ENCODE results near the gene ATP6V0D1. TPM values are rescaled to one million over a fixed set of nuclear protein-coding genes. Genes with fewer than 3 reads are reported as not detected.

Gene ATP6V0D1
- total RNA-seq, 3 donors from 2014 or later (not counting 1 experiment from before 2014, with no cell fraction given) = 76.0 to 84.9 (median 83.3) TPM

DNA sequence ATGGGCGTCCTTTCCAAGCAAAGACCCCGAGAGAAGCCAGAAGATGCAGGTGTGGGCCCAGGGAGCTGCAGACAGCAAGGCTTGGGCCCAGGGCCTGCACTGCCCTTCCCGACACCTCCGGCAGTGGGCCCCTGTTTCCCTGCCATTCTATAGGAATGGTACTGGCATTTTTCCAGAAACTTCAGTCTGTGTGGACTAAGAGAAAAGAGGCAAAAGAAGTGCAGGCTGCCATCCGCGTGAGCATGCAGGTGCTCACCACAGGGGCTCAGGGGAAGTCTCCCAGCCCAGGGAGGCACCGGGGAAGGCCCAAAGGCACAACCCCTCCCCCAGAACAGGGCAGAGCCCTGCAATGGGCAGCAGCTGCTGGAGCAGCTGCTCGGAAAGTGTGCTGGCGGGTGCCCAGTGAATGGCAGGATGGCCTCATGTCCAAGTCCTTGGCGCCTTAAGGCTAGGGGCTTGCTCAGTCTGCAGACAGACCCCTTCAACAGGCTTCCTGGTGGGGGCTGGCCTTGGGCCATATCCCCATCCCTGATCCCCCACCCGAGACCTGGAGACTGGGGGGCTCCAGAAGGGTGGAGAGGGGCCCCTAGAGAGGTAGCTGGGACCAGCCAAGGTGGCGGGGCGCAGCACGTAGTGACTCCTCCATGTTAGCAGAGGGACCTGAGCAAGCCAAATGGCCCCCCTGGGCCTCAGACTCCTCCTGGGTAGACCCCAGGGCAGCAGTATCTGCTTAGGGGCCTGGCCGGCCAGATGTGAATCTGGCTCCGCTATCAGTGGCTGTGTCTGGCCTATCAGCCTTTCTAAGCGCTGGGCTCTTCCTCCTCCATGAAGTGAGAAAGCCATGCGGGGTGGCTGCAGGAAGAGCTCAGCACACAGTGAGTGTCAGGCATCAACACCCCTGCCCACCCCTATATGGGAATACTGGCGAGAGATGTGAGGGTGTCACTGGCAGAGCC, 80.9 kb downstream of the ATP6V0D1 start:
- Histone ChIP-seq H3K27ac (ENCODE audit: low read length) (no peak overlapping the region), H3K36me3 (ENCODE audit: control insufficient read depth, insufficient read depth, low read length) (no peaks in the 10 kb centered on the region), H3K9me3 (ENCODE audit: control insufficient read depth, insufficient read depth, low read length) (no peaks in the 10 kb centered on the region), H3K4me1 (ENCODE audit: control insufficient read depth, insufficient read depth, low read length) (peaks cover 14% of the 10 kb centered on the region), H3K27me3 (ENCODE audit: control insufficient read depth, insufficient read depth, low read length) (peaks cover 8% of the 10 kb centered on the region), H3K4me3 (ENCODE audit: low read length) (no peak overlapping the region)
- Mint-ChIP-seq H3K27me3 (ENCODE audit: low read depth in 2 of 2) (peaks cover 0 to 14% of the 10 kb centered on the region in 2 donors), H3K27ac (no peak overlapping the region), H3K9me3 (no peaks in the 10 kb centered on the region), H3K4me3 (no peak overlapping the region), H3K4me1 (peaks cover 0 to 9% of the 10 kb centered on the region in 2 donors), H3K36me3 (no peaks in the 10 kb centered on the region)
- TF ChIP-seq, protein P1, sequence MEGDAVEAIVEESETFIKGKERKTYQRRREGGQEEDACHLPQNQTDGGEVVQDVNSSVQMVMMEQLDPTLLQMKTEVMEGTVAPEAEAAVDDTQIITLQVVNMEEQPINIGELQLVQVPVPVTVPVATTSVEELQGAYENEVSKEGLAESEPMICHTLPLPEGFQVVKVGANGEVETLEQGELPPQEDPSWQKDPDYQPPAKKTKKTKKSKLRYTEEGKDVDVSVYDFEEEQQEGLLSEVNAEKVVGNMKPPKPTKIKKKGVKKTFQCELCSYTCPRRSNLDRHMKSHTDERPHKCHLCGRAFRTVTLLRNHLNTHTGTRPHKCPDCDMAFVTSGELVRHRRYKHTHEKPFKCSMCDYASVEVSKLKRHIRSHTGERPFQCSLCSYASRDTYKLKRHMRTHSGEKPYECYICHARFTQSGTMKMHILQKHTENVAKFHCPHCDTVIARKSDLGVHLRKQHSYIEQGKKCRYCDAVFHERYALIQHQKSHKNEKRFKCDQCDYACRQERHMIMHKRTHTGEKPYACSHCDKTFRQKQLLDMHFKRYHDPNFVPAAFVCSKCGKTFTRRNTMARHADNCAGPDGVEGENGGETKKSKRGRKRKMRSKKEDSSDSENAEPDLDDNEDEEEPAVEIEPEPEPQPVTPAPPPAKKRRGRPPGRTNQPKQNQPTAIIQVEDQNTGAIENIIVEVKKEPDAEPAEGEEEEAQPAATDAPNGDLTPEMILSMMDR (IDR thresholded peaks at IDR 0.05) = peak; percentile 18
- DNase-seq (no peak), ATAC-seq (peak in 1 of 3 donors; percentile 15)
- 79% methylated on average over 19 of the region's 19 CpGs for WGBS (ENCODE audit: insufficient coverage)
- intact Hi-C loops (cut with micrococcal nuclease) = no loop called here

DNA sequence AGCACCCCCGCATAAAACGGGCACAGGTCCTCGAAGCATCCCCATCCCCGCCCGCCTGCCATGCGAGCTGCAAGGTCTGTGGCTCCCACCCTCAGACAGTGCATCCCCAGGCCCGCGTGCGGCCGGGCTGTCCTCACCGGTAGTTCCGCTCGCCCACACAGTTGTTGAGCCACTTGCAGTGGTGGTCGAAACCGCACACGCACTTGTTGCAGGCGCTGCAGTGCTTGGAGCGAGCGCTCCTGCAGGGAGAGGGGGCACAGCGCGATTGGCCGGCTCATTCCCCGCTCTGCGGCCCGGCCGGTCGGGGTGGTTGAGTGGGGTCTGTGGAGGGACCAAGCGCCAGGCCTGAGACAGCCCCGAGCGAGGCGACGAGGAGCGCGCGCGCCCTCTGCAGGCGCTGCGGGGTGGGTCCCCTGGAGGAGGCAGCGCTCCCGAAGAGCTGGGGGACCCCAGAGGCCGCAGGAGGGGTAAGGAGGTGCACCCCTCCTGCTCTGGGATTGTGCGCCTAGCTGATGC, 81.7 kb downstream of the ATP6V0D1 start:
- intact Hi-C loops (cut with micrococcal nuclease) = no loop called here
- Mint-ChIP-seq H3K4me3 (no peak overlapping the region), H3K4me1 (peaks cover 1 to 10% of the 10 kb centered on the region in 2 donors), H3K36me3 (no peaks in the 10 kb centered on the region), H3K27me3 (ENCODE audit: low read depth in 2 of 2) (peaks cover 0 to 15% of the 10 kb centered on the region in 2 donors), H3K9me3 (no peaks in the 10 kb centered on the region), H3K27ac (no peak overlapping the region)
- peaks cover 20% of the 10 kb centered on the region for H3K4me1 ChIP-seq (ENCODE audit: control insufficient read depth, insufficient read depth, low read length)
- ATAC-seq (peak in 2 of 3 donors; percentile 81 to 82), DNase-seq (peak; percentile 39 to 64)
- no peak overlapping the region for H3K4me3 ChIP-seq (ENCODE audit: low read length)
- TF ChIP-seq, protein P1 (IDR thresholded peaks at IDR 0.05) = peak; percentile 61
- no peak overlapping the region for H3K27ac ChIP-seq (ENCODE audit: low read length)
- H3K27me3 ChIP-seq (ENCODE audit: control insufficient read depth, insufficient read depth, low read length) = peaks cover 13% of the 10 kb centered on the region
- no peaks in the 10 kb centered on the region for H3K36me3 ChIP-seq (ENCODE audit: control insufficient read depth, insufficient read depth, low read length)
- no peaks in the 10 kb centered on the region for H3K9me3 ChIP-seq (ENCODE audit: control insufficient read depth, insufficient read depth, low read length)
- 33% methylated on average over 42 of the region's 42 CpGs for WGBS (ENCODE audit: insufficient coverage)

GRCh38 chr16:67398546-67399217, 82.3 kb downstream of the ATP6V0D1 start:
- no peak for ATAC-seq
- no peaks in the 10 kb centered on the region for H3K9me3 ChIP-seq (ENCODE audit: control insufficient read depth, insufficient read depth, low read length)
- H3K27ac ChIP-seq (ENCODE audit: low read length) = no peak overlapping the region
- 91% methylated on average over 19 of the region's 19 CpGs for WGBS (ENCODE audit: insufficient coverage)
- H3K36me3 Mint-ChIP-seq = no peaks in the 10 kb centered on the region
- H3K27me3 Mint-ChIP-seq (ENCODE audit: low read depth in 2 of 2) = peaks cover 0 to 21% of the 10 kb centered on the region in 2 donors
- peaks cover 26% of the 10 kb centered on the region for H3K4me1 ChIP-seq (ENCODE audit: control insufficient read depth, insufficient read depth, low read length)
- H3K4me3 Mint-ChIP-seq = no peak overlapping the region
- H3K4me1 Mint-ChIP-seq = peaks cover 5 to 13% of the 10 kb centered on the region in 2 donors
- no peaks in the 10 kb centered on the region for H3K9me3 Mint-ChIP-seq
- no peaks in the 10 kb centered on the region for H3K36me3 ChIP-seq (ENCODE audit: control insufficient read depth, insufficient read depth, low read length)
- H3K27ac Mint-ChIP-seq = no peak overlapping the region
- DNase-seq = no peak
- TF ChIP-seq, protein P1 (IDR thresholded peaks at IDR 0.05) = no peak
- peaks cover 19% of the 10 kb centered on the region for H3K27me3 ChIP-seq (ENCODE audit: control insufficient read depth, insufficient read depth, low read length)
- intact Hi-C loops (cut with micrococcal nuclease) = no loop called here
- no peak overlapping the region for H3K4me3 ChIP-seq (ENCODE audit: low read length)

All from natural killer cell (primary cell).